Parathyroid adenoma (tissue), 2 donors: Measurements from ENCODE around the gene IQGAP3.

Experiments
- H2AFZ ChIP-seq: fragments of 300-600 bp; sonication (generic); one replicate; pipeline ENCODE4 v1.7.0; 2017; ENCODE audit warnings: antibody characterized with exemption, mild to moderate bottlenecking
- H3K27ac ChIP-seq: fragments of 300-600 bp; sonication (generic); one replicate; pipeline ENCODE4 v1.7.0; 2017
- H3K27me3 ChIP-seq: fragments of 300-600 bp; sonication (generic); one replicate; pipeline ENCODE4 v1.7.0; 2017; ENCODE audit warnings: low read length; ENCODE audit not compliant: control insufficient read depth, insufficient read depth
- H3K36me3 ChIP-seq: fragments of 300-600 bp; sonication (generic); one replicate; pipeline ENCODE4 v1.7.0; 2017; ENCODE audit warnings: low read length; ENCODE audit not compliant: control insufficient read depth, insufficient read depth
- H3K4me1 ChIP-seq: fragments of 300-600 bp; sonication (generic); one replicate; pipeline ENCODE4 v1.7.0; 2017; ENCODE audit warnings: control low read depth
- H3K4me2 ChIP-seq: fragments of 300-600 bp; sonication (generic); one replicate; pipeline ENCODE4 v1.7.0; 2017; ENCODE audit warnings: low read length
- H3K4me3 ChIP-seq: fragments of 300-600 bp; sonication (generic); one replicate; pipeline ENCODE4 v1.7.0; 2017; ENCODE audit warnings: low read depth, low read length
- H3K79me2 ChIP-seq: fragments of 300-600 bp; sonication (generic); one replicate; pipeline ENCODE4 v1.7.0; 2017; ENCODE audit warnings: control low read depth
- H3K9ac ChIP-seq: fragments of 300-600 bp; sonication (generic); one replicate; pipeline ENCODE4 v1.7.0; 2017; ENCODE audit warnings: mild to moderate bottlenecking
- H3K9me3 ChIP-seq: fragments of 300-600 bp; sonication (generic); one replicate; pipeline ENCODE4 v1.7.0; 2017; ENCODE audit warnings: low read length; ENCODE audit not compliant: control insufficient read depth
- TF ChIP-seq, protein P1 (sequence below): fragments of 300-600 bp; sonication (generic); IDR thresholded peaks from one replicate; pipeline ENCODE4 v1.7.0; 2017; ENCODE audit warnings: antibody characterized with exemption, mild to moderate bottlenecking
- donor health status: primary hyperparathyroidism.

IQGAP3 gene

DNA sequence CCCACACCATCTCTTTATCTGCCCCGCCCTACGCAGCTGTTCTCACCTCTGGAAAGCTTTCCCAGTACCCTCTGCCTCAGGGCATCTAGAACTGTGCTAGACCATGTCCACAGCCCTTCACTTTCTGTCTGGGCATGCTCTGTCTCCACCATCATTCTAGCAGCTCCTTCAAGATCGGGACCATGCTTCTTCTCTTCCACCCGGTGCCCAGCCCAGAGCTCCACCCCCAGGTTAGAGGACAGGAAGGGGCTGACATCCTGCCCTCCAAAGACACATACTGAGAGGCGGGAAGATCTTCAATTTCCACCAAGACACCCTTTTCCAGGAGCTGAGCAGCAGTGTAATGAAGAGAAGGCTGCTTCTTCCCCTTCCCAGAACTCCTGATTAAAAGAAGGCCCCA is 44.1 kb downstream of the IQGAP3 start:
- no peaks in the 10 kb centered on the region for H3K36me3 ChIP-seq
- TF ChIP-seq, protein P1, sequence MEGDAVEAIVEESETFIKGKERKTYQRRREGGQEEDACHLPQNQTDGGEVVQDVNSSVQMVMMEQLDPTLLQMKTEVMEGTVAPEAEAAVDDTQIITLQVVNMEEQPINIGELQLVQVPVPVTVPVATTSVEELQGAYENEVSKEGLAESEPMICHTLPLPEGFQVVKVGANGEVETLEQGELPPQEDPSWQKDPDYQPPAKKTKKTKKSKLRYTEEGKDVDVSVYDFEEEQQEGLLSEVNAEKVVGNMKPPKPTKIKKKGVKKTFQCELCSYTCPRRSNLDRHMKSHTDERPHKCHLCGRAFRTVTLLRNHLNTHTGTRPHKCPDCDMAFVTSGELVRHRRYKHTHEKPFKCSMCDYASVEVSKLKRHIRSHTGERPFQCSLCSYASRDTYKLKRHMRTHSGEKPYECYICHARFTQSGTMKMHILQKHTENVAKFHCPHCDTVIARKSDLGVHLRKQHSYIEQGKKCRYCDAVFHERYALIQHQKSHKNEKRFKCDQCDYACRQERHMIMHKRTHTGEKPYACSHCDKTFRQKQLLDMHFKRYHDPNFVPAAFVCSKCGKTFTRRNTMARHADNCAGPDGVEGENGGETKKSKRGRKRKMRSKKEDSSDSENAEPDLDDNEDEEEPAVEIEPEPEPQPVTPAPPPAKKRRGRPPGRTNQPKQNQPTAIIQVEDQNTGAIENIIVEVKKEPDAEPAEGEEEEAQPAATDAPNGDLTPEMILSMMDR: no peak
- no peak overlapping the region for H3K27ac ChIP-seq
- H3K9ac ChIP-seq: no peak overlapping the region
- H3K4me2 ChIP-seq: no peak overlapping the region
- no peak overlapping the region for H3K4me3 ChIP-seq
- no peaks in the 10 kb centered on the region for H3K79me2 ChIP-seq
- no peaks in the 10 kb centered on the region for H3K27me3 ChIP-seq
- no peaks in the 10 kb centered on the region for H3K4me1 ChIP-seq
- H2AFZ ChIP-seq: no peak overlapping the region
- no peaks in the 10 kb centered on the region for H3K9me3 ChIP-seq

DNA sequence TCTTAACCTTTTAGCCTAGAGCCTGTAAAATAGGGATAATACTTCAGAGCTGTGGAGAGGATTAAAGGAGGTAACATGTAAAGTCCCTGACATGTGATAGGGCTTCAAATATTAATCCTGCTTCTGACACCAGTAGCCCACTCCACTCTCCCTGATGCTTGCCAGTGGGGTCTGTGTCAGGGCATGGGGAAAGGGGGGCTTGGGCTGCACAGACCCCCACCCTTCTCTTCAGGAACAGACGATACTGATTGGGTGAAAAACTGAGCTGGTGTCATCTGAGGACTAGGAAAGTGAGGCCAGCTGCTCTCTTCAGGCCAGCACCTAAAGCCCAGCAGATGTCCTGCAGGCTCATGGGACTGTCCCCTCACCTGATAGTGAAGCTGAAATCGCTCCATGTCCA is 44.8 kb downstream of the IQGAP3 start:
- Histone ChIP-seq H3K27me3 (no peaks in the 10 kb centered on the region), H3K4me3 (no peak overlapping the region), H3K4me1 (no peaks in the 10 kb centered on the region), H3K4me2 (no peak overlapping the region), H2AFZ (no peak overlapping the region), H3K27ac (no peak overlapping the region), H3K79me2 (no peaks in the 10 kb centered on the region), H3K9ac (no peak overlapping the region), H3K9me3 (no peaks in the 10 kb centered on the region), H3K36me3 (no peaks in the 10 kb centered on the region)
- TF ChIP-seq, protein P1: no peak

DNA sequence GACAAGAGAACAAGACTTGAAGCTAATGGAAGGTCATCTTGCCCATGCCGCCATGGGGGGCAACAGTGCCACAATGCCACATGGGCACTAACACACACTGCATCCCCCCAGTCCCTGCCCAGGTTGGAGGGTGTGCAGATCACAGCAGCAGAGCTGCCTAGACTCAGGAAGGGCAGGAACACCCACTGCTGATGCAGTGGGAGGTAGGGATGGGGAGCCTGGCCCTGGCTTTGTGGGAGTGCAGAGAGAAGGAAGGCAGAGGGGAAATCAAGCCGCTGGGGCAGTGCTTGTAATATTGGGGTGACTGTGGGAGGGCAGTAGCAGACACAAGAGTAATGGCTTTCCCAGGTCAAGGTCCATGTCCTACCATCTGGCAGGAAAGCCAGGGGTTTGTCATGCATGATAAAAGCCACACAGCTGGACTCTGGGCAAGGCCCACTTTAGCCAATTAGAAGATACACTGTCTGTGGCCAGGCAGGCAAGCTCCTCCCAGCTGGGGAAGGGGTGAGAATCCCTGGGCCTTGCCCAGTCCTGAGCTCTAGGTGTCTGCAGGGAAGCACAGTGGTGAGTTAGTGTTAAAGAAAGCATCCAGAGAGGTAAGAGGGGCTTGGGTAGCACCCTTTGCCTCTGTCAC is 46.4 kb downstream of the IQGAP3 start:
- H3K4me2 ChIP-seq: no peak overlapping the region
- no peaks in the 10 kb centered on the region for H3K36me3 ChIP-seq
- no peak overlapping the region for H3K9ac ChIP-seq
- no peaks in the 10 kb centered on the region for H3K9me3 ChIP-seq
- H3K4me1 ChIP-seq: no peaks in the 10 kb centered on the region
- H3K27ac ChIP-seq: no peak overlapping the region
- no peak overlapping the region for H2AFZ ChIP-seq
- TF ChIP-seq, protein P1: no peak
- H3K27me3 ChIP-seq: no peaks in the 10 kb centered on the region
- H3K4me3 ChIP-seq: no peak overlapping the region
- H3K79me2 ChIP-seq: no peaks in the 10 kb centered on the region

DNA sequence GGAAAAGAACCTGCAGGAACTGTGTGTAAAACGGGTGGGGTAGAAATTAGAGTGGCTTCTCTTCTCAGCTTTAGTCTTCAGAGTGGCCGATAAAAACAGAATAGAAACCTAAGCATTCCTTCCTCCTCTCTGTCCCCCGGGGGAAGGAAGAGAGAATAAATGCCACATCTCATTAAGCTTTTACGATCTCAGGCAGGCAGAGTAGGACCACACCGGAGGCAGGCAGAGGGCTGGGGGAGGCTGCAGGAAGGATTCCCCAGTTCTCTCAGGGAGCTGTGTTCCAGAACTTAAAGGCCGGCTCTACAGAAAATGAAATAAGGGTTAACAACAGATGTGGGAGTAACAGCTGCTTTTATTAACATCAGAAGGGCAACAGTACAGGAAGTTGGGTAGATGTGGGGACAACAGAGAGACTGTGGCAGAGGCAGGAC is 47.3 kb downstream of the IQGAP3 start:
- Histone ChIP-seq H3K4me1 (no peaks in the 10 kb centered on the region), H3K9ac (no peak overlapping the region), H3K4me3 (no peak overlapping the region), H3K4me2 (no peak overlapping the region), H2AFZ (no peak overlapping the region), H3K36me3 (no peaks in the 10 kb centered on the region), H3K27ac (no peak overlapping the region), H3K79me2 (no peaks in the 10 kb centered on the region), H3K27me3 (no peaks in the 10 kb centered on the region), H3K9me3 (no peaks in the 10 kb centered on the region)
- TF ChIP-seq, protein P1: no peak

DNA sequence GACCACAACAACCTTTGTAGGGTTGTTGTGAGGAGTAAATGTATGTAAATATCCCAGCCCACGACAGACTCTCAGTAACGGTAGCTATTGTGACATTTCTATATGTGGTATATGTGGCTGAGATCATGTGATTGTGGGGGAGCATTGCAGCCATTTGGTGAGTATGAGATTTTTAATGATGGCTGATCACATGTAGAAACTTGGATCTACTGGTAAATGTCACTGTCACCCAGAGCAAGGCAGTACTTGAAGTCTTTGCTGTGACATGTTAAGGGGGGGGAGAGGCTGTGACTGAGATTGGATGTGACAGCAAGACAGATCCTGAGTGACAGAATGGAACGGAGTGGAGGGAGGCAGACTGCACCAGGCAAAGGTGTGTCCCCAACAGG is 47.9 kb downstream of the IQGAP3 start:
- no peaks in the 10 kb centered on the region for H3K27me3 ChIP-seq
- H3K4me3 ChIP-seq: no peak overlapping the region
- H3K9ac ChIP-seq: no peak overlapping the region
- no peaks in the 10 kb centered on the region for H3K79me2 ChIP-seq
- H3K9me3 ChIP-seq: no peaks in the 10 kb centered on the region
- no peak overlapping the region for H2AFZ ChIP-seq
- H3K27ac ChIP-seq: no peak overlapping the region
- TF ChIP-seq, protein P1: no peak
- H3K36me3 ChIP-seq: no peaks in the 10 kb centered on the region
- H3K4me1 ChIP-seq: no peaks in the 10 kb centered on the region
- H3K4me2 ChIP-seq: no peak overlapping the region
